ENCODE data around the gene PAPOLA.

Gene PAPOLA

DNA sequence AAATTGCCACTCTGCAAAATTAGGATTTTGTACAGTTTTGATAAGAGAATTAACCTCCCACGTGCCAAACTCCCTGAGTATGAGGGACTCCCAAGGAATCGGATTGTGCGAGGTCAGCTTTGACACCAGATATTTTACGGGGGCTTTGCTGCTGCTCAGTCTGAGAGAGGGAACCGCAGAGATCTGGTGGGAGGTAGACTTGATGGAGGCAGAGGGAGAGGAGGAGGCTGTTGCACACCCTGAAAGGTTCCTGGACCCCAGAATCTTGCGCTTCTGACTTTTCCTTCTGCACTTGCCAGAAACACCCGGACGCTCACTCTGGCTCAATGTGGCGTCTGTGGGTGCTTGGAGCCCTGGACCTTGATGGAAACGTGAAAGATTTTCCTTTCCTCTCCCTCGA lies 83.9 kb downstream of the PAPOLA start:
- no peak for DNase-seq (ENCODE audit: low read depth in 3 of 3)

DNA sequence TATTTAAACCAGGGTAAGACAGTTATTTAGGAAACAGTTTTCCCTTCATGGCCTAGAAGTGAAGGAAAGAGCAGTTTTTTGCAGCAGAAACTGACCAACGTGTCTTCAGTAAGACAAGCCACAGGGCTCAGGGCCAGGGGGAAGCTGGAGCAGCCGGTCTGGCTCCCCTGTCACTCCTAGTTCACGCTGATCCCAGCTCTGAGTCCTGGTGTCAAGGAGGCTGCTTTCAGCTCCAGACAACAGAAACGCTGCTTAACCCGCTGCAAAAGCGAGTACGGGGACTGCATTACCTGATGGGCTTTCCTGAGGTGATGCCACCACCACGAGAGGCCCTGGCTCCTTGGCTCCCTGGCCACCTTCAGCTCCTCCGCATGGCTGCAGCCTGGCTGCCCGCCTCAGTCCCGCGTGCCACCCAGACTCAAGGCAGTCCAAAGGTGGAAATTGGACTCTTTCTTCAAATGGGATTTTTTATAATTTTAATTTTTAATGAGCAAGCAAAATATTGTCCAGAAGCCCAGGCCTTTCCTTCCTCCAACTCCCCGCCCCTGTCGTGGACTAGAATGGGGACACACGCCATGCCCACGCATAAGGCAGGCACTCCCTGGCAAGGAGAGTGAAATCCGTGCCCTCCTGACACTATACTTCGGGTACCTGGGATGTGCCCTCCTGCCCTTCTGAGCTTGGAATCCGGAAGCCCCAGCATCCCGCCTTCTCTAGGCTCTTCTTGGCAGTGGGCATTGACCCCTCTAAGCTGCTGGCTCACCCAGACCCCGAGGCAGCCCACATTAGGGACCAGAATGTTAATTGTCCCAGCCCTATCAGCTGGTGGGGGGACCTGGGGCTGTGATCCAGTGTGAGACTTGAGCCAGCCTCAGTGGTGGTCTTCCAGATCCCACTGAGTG lies 85.0 kb downstream of the PAPOLA start:
- DNase-seq (ENCODE audit: low read depth in 3 of 3) = no peak

DNA sequence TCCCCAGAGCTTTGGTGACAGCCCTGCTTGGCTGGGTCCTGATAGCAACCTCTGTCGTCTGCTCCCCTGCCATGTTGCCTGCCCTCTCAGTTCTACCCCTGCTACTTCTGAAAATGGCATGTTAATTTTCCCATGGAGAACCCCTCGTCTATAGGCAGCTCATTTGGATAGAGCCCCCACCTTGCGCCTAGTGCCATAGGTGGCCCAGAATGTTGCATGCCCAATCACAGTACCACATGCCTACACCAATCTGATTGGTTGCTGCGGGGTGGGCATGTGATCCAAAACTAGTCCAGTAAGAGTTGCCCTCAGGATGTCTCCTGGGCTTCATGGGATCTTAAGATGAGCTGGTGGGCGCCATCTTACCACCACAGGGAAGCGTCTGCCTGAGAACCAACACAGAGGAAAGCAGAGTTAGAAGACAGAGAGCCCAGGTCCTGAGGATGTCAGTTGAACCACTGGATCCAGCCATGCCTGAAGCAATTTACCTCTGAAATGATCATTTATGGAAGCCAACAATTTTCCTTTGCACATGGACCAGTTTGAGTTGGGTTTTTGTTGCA lies 85.7 kb downstream of the PAPOLA start:
- DNase-seq (ENCODE audit: low read depth in 3 of 3) = no peak

DNA sequence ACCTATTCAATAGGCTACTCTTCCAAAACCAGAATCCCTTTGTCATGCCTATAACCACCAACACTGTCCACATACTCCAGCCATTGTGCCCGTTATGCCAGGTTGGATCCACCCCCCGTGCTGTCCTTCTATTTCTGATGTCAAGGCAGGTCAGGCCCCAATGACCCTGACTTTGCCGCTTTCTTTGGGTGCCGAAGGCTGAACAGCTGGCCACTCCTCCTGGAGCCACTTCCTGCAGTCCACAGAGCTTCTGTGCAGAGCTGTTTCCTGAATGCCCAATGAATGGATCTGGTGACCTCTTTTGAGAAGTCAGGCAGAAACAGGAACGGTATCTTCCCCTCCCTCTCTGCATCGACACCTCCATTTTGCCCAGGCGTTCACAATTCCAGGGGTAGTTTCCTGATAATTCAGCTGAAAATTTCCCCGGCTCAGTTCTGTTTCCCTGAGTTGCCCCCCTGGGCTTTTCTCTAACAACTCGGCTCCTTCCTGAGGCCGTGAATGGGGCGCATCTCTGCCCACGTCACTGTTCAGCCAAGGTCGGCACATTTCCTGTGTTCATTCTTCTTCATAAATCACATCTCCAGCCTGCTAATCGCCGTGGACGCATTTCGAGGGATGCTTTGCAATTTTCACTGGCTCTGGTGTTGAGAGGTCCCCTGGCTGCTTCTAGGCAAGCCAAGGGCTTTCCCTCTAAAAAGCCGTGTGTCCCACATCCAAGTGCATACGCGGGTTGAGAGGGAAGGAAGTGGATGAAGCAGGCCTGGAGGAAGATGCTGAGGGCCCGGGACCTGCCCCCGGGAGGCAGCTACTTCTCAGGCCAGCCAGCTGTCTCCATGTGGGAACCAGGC lies 86.5 kb downstream of the PAPOLA start:
- DNase-seq (ENCODE audit: low read depth in 3 of 3) = no peak

DNA sequence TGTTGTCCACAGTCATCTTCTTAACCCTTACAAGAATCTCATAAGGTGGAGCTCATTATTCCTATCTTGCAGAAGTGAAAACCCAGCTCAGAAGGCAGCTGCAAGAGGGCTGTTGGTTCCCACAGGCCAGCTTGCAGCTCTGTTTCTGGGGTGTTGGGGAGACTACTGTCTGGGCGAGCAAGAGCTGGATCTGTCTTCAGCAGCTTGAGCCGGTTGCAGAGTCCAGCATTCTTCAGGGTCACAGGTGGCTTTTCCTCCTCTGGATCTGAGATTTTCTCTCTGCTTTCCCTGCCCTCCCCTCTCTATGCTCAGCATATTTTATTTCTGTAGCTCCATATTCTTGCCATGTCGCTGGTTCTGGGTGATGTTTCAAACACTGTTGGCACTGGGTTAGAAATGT lies 87.4 kb downstream of the PAPOLA start:
- DNase-seq (ENCODE audit: low read depth in 3 of 3) = no peak

DNA sequence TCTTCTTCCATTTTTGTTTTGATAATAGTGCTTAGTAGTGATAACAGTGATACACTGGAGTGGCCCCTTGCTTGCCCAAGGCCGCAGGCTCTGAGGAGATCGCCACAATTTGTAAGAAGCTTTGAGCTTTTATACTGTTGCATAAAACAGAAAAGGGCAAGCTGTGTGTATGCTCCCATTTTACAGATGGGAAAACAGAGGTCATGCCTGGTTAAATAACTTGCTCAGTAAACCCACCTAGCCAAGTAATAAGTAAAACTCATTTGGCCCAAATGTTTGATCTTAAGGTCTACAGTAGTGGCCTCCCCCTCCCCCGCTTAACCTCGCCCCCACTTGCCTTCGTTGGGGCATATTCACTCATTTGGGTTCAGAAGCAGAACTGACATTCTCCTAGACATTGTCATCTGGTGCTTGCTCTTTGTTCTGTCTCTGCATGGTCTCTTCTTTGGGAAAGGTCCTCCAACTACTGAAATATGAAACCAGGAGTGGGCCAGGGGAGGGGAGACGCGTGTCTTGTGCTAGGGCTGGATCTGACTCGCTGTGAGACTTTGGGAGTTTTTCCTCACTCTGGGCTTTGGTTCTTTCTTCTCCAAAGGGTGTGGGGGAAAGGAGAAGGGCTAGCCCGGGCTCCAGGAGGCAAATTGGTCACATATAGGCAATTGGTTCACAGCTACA lies 88.1 kb downstream of the PAPOLA start:
- DNase-seq (ENCODE audit: low read depth in 3 of 3) = no peak

DNA sequence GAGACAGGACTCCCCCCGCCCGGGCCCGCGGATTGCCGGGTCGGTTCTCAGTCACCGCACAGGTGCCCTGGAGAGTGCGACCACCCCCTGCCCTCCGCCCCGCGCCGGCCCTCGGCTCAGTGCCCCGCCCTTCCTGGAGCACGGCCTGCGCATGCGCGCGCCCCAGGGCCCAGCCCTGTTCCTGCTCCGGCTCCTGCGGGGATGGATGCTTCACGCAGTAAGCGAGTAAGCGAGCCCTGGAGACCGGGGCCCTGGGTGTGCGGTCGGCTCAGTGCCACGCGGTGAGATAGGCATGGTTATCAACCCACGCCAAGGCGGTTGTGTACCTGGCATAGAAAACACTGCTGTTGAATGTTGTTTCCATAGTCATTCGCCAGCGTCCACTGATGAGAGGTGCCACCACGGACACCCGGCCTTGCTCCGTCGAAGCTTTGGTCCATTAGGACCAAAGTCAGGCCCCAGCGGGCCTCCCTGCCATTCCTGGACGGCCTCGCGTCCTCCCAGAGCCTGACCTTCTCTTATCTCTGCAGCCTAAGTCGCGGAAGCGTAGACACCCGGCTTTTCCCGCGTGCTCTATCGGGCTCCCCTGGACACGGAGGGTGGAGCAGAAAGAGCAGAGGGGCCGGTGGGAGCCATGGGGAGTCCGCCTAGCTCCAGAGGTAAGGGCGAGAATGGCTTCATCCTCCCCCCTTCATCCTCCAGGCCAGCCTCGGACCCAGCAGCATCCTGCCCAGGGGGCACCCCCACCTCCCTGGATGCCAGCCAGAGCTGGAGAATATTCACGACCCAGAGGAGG lies 90.6 kb downstream of the PAPOLA start:
- peak; percentile 22 to 64 (median 44) for DNase-seq (ENCODE audit: low read depth in 3 of 3)

DNA sequence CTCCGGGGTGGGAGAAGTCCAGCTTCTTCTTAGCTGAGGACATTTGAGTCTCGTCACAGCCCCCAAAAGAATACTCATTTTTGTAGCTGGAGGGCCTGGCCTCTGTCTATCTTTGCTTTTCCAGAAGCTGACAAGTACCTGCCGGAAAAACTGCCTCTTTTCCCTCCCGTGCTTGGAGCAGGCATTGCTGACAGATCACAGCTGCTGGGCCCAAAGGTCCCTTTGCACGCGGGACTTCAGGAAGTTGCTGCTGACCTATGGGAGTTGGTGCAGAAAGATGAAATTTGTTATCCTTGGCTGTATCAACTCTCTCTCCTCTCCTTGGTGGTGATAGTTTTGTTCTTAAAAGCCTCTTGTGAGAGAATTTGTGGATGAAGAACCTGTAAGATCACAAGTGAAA lies 92.8 kb downstream of the PAPOLA start:
- no peak for DNase-seq (ENCODE audit: low read depth in 3 of 3)

DNA sequence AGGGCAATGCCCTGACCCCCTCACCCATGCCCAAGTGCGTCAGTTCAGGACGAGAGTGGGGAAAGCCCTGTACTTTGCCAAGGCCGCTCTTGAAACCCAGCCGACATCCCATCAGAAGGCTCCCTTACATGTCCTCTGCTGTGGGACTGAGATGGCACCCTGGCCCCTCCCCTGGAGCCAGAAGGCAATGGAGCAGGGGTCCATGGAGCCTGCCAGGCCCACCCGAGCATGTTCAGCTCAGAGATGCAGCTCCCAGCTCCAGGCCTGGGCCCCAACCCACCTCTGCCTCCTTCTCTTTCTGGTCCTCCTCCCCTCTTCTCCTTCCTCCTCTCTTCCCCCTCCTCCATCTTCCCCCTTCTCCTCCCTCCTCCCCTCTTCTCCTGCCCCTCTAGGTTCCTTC lies 95.5 kb downstream of the PAPOLA start:
- no peak for DNase-seq (ENCODE audit: low read depth in 3 of 3)

DNA sequence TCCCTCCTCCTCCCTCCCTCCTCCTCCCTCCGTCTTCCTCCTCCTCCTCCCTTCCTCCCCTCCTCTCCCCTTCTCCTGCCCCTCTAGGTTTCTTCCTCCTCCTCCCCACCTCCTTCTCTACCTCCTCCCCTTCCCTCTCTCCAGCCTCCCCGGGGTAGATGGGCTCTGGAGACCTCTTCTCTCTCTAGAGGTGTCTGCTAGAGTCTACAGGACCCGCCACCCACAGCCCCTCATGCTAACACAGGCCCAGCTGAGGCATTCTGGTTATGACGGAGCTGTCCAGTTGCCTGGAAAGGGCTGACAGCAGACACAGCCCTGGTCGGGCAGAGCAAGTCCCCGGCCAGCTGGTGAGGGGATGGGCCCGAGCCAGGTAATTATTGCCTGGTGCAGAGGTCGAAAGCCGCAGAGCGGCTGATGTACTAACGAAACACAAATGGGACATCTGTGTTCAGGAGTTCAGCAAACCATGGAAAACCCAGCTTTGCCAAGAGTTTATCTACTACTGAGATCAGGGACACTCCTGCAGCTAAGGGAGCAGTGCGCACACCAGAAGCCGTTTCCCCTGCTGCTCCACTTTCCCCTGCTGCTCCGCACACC lies 96.2 kb downstream of the PAPOLA start:
- no peak for DNase-seq (ENCODE audit: low read depth in 3 of 3)

DNA sequence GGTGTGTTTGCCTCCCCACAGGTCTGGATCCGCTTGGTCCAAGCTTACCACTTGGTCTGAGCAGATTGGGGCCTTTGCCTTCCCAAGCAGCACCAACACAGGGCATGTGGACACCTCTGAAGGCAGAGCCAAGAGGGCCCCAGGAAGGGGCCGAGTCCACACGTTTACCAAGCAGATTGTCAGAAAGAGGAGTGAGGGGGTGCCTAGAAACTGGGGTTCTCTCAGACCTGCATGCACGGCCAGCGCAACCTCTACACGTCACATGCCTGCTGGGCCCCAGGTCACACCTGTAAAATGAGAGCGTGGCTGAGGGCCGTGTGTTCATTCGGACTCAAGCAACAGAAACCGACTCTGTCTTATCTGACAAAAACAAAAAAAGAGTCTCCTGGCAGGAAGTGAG lies 96.9 kb downstream of the PAPOLA start:
- DNase-seq (ENCODE audit: low read depth in 3 of 3) = no peak

DNA sequence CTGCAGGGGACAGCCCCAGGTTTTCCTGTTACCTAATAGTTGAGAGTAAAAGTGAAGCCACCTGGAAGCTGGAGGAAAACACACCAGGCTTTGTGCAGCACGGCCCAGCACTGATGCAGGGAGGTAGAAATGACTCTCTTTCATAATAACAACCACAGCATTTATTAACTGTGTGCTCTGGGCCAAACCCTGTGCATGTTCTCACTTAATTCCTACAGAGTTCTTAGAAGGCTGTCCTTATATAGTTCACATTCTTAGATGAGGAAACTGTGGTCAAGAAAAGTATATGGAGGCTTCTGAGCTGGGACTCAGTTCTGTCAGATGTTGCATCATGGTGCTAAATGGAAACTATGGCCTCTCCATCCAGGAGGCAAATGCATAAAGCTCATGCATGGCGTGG lies 100.0 kb downstream of the PAPOLA start:
- DNase-seq (ENCODE audit: low read depth in 3 of 3) = no peak

DNA sequence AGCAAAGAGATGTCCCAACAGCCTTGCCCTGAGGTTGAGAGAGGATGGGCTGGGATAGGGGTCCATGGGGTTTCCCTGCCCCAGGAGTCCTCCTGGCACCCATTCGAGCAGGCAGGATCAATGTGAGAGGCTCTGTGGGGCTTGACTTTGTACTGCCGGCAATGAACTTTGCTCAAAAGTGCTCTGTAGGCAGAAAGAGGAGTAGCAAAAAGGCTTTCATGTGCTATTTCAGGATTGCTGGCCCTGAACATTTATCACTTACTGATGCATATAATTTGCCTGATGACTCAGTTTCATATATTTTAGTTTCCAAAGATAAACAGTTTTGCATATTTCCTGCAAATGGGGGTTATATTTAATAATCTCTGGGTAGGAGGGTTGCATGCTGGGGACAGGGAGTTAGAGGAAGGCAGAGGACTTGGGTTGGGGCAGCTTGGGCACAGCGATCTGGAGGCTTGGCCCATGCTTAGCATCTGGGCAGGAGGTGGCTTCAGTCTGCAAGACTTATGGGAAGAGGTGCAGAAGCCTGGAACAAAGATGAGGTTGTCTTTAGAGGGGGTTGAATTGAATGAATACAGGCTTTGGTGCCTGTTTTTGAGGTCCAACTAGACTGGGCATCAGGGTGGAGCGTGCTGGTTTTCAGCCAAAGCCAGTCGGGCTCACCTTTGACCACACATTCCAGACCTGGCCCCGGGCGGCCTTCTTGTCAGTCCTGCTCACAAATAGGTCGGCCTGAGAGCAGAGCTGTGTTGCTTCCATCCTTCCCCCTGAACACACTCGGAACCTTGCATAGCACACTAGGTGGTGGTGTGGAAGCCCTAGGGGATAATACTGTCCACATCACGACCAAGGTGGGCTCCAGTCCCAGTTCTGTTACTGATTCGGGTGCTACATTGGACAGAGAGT lies 101.4 kb downstream of the PAPOLA start:
- DNase-seq (ENCODE audit: low read depth in 3 of 3) = no peak

DNA sequence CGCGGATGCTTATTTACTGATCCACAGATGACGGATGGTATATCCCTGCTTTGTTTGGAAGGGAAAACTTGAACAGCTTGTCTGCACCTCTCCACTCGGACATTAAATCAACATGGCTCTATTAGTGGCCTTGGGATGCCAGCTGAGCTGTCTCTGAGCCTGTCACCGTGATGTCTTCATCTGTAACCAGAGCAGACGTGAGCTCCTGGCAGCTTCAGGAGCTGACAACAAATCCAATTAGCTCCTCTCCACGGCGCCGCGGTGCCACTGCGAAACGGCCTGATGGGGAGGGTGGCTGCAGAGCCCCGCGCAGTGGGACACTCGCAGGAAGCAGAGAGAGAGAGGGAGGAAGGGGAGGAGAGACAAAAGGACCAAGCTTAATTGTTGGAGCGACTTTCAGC lies 112.3 kb downstream of the PAPOLA start:
- no peak for DNase-seq (ENCODE audit: low read depth in 3 of 3)

DNA sequence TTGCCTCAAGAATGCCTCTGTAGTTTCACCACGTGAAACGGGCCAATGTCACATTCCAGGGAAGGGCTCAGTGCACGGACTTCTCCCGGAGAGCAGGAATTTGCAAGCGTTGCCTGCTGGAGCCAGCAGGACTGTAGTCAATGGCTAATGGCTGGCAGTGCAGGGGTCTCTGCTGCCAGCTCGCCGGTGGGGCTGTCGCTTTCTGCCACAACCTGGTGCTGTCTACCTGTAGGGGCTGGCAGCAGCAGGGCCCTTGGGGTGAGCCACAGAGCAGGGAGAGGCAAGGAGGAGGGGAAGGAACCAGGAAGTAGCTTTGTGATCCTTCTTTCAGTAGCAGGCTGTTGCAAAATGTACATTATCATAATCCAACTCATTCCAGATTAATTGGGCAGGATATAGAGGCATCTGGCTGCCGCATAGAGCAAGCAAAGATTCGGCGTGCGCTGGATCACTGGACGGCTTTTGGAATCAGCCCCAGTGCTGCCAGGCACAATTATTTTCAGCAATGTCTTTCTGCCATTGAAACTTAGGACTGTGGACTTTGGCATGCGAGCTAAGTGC lies 114.1 kb downstream of the PAPOLA start:
- DNase-seq (ENCODE audit: low read depth in 3 of 3) = no peak

Measured in stimulated activated CD4-positive, alpha-beta T cell treated with anti-CD3 and anti-CD28 coated beads, TNF-alpha, amount 100 ng/mL, for 24 hours (primary cell).